ENCODE results near the gene GLT6D1. TPM values are rescaled to one million over a fixed set of nuclear protein-coding genes. Genes with fewer than 3 reads are reported as not detected.

The GLT6D1 gene
- total and polyA plus RNA-seq, 2 of the 13 experiments (the other 11 are each of a cell fraction or from before 2014, with no cell fraction given) = not detected

- DNase-seq (ENCODE audit: low spot score) (no peak), FAIRE-seq (no peak), ATAC-seq (no peak)
- Histone ChIP-seq H3K27me3 (ENCODE audit: control insufficient read depth in 1 of 2, insufficient read depth in 2 of 2, low read length in 2 of 2) (peaks cover 4 to 17% of the 10 kb centered on the region in 2 experiments; a peak in 4 of 5 replicates), H3K4me1 (ENCODE audit: insufficient read depth, low read length) (no peaks in the 10 kb centered on the region), H3K9me3 (ENCODE audit: low read length) (no peaks in the 10 kb centered on the region), H3K4me3 (replicated peaks in 1 of 3; ENCODE audit: insufficient read depth in 1 of 3, low read depth in 2 of 3, low read length in 3 of 3) (no peak overlapping the region), H4K20me1 (ENCODE audit: insufficient read depth, low read length) (no peaks in the 10 kb centered on the region), H3K9ac (ENCODE audit: insufficient read depth, low read depth, low read length) (no peak overlapping the region), H2AFZ (ENCODE audit: low read length) (no peak overlapping the region), H3K27ac (ENCODE audit: extremely low read length, insufficient read depth, low read length) (no peak overlapping the region), H3K4me2 (ENCODE audit: low read depth, low read length) (no peak overlapping the region), H3K36me3 (replicated peaks in 1 of 2; ENCODE audit: control insufficient read depth in 1 of 2, insufficient read depth in 2 of 2, low read length in 2 of 2) (no peaks in the 10 kb centered on the region), H3K79me2 (ENCODE audit: insufficient read depth, low read length) (no peaks in the 10 kb centered on the region)
- in situ Hi-C loops (cut with HindIII; ENCODE audit: extremely low pct_ligation_motif_present, low pct_unique_long_range_greater_than_20kb) = no loop called here
- POLR2A ChIA-PET = no interaction called here
- intact Hi-C loops (cut with micrococcal nuclease; ENCODE audit: unreplicated experiment) = no loop called here
- no TSS peak for BruUV-seq (replicated peaks)
- WGBS (ENCODE audit: low lambda C conversion rate) = 12% methylated on average over 6 of the region's 13 CpGs
- CTCF ChIA-PET (ENCODE audit: low intra/inter-chr PET ratio, low total read pairs) = no interaction called here
- no peak for TF ChIP-seq RFX3 (CRISPR knock-in tag; IDR thresholded peaks at IDR 0.05)
- TF ChIP-seq FOXP4 (CRISPR knock-in tag; IDR thresholded peaks at IDR 0.05) = no peak
- TF ChIP-seq NFKBIZ (CRISPR knock-in tag; IDR thresholded peaks at IDR 0.05) = no peak
- no peak for TF ChIP-seq ZNF569 (CRISPR knock-in tag; IDR thresholded peaks at IDR 0.05; ENCODE audit: borderline replicate concordance)
- no peak for TF ChIP-seq ZNF530 (CRISPR knock-in tag; IDR thresholded peaks at IDR 0.05; ENCODE audit: low read depth)
- no peak for TF ChIP-seq GZF1 (CRISPR knock-in tag; IDR thresholded peaks at IDR 0.05)
- no peak for TF ChIP-seq ZNF782 (CRISPR knock-in tag; IDR thresholded peaks at IDR 0.05; ENCODE audit: borderline replicate concordance)
- TF ChIP-seq AGO2 (optimal IDR thresholded peaks at IDR 0.05; ENCODE audit: low read depth, low read length) = no peak
- no peak for TF ChIP-seq ZBED4 (CRISPR knock-in tag; IDR thresholded peaks at IDR 0.05; ENCODE audit: borderline replicate concordance)
- TF ChIP-seq SKI (IDR thresholded peaks at IDR 0.05; ENCODE audit: partially characterized antibody) = no peak
- TF ChIP-seq SMARCC2 (IDR thresholded peaks at IDR 0.05) = no peak
- no peak for TF ChIP-seq SIX4 (CRISPR knock-in tag; IDR thresholded peaks at IDR 0.05)
- TF ChIP-seq ZNF431 (CRISPR knock-in tag; IDR thresholded peaks at IDR 0.05; ENCODE audit: borderline replicate concordance, low read depth) = no peak
- TF ChIP-seq HDAC2 (CRISPR knock-in tag; IDR thresholded peaks at IDR 0.05) = no peak
Measured at GRCh38 chr9:135592625-135593024, 46.7 kb downstream of the GLT6D1 start.
